AML-193 (cell line): Measurements from ENCODE around the gene SLC9A2.

Source experiments
- DNase-seq, 2 experiments: peaks; one replicate each; lab custom pipeline; 2025; lab: John Stamatoyannopoulos, UW

SLC9A2 gene

GRCh38 chr2:102735416-102736109 lies 116.2 kb downstream of the SLC9A2 start:
- no peak for DNase-seq

- peak in 1 of 2 experiments; percentile 23 for DNase-seq
These were observed 116.7 kb downstream of the SLC9A2 start for GRCh38 chr2:102736110-102736409.

DNA sequence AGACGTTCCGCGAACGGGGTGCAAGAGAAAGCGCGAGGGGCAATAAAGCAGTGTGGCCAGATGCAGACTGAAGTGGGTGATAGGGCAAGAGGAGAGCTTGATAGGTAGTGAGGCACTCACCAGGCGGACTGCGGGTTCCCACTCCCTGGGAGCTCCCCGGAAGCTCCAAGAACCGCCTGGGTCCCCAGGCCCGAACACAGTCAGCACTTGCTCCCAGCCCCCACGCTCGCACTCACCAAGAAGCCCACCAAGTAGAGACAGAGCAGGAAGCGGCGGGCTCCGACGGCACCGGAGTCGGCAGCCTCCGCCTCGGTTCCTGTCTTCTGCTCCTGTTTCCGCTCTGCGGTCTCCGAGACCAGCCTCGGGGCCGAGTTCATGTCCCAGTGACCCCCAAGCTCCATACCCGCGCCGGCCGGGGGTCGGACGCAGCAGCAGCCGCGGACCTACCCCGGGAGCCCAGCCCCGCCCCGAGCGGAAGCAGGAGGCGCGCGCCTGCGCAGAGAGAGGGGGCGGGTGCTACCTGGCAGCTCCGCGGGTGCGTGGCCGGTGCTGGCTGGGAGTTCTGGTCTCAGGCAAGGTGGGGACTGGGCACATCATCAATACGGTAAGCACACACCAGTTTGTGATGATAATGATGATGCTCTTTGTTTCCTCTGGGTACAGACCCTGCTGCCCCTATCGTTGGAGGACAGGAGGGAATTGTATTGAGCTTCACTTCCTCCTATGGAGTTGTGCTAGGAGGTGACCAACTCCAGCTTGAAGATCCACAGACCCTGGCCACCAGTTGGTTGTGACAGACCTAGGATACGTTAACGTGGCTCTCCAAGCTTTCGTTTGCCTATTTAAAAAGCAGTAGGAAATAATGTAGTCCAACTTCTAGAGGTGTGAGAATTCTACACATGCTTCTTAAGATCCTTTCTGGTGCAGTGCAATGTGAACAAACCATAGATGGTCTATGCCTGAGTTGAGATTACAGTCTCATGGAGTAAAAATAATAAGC lies 117.4 kb downstream of the SLC9A2 start:
- DNase-seq: peak; percentile 45 to 61

GRCh38 chr2:102737431-102737830 lies 118.1 kb downstream of the SLC9A2 start:
- no peak for DNase-seq

DNA sequence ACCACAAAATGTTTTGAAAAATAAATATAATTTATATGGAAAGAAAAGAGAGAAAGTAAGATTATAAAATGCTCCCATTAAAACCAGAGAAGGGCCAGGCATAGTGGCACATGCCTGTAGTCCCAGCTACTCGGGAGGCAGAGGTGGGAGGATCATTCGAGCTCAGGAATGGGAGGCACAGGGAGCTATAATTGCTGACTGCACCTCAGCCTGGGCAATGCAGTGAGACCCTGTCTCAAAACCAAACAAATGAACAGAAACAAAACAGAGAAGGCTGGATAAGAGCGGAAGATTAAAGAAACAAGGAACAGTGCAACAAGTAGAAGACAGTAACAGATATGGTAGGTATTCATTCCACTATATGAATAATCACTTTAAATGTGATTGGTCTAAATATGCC lies 123.9 kb downstream of the SLC9A2 start:
- no peak for DNase-seq

- no peak for DNase-seq
These were observed 128.8 kb downstream of the SLC9A2 start for GRCh38 chr2:102748107-102748506.

DNA sequence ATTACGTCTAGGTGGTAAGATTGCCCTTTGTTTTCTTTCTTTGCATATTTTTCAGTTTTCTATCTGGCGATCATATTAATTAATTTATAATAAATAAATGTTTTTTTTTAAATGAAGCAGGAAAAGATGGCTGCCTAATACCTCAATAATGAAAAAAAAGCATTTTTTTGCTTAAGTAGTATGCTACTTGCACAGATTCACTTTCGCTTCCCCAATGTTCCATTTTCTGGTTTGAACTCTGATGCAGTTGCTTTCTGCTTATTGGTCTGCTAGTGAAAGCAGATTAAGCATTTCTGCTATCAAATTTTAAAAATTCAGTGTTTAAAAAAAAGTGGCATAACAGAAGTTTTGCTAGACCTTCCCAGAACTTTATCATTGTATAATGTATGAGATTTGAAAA lies 130.6 kb downstream of the SLC9A2 start:
- no peak for DNase-seq

DNA sequence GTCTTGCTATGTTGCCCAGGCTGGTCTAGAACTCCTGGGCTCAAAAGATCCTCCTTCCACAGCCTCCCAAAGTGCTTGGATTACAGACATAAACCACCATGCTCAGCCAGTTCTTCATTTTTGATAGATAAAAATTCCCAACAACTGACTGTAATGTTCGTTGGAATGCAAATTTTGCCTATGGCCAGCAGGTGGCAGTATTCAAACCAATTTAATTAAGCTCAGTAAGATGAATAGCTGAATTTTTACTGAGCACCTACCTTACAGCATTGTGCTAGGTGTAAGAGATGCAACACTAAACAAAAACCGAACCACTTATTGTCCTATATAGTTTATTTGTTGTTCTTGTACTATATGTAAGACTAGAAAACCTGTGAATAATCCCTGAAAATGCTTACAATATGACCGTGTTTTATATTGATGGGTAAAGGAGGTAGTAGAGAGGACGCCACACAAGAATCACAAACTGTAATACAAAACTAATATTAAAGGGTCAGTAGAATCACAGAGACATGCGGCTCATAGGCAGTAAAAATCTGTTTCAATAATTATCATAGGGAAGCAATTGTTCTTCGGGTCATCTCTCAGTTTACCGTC lies 134.3 kb downstream of the SLC9A2 start:
- peak; percentile 60 to 63 for DNase-seq

- no peak for DNase-seq
These were observed 135.2 kb downstream of the SLC9A2 start for GRCh38 chr2:102754456-102755145.

DNA sequence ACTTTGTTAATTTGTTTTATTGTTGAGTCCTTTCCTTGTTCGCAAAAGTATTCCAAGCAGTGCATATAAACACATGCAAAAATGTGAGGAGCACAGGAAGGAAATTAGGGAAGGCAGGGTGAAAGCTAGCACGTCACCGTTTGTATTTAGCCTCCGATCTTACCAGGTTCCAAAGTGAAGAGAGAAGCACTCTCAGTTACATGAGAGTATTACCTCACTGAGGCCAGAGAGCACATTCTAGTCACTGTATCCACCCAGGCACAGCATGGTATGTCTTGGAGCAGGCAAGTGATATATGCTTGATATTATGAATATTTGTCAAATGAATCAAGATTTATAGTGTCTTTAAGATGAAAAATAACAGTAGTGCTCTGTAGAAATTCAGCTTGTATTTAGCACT lies 135.9 kb downstream of the SLC9A2 start:
- no peak for DNase-seq

DNA sequence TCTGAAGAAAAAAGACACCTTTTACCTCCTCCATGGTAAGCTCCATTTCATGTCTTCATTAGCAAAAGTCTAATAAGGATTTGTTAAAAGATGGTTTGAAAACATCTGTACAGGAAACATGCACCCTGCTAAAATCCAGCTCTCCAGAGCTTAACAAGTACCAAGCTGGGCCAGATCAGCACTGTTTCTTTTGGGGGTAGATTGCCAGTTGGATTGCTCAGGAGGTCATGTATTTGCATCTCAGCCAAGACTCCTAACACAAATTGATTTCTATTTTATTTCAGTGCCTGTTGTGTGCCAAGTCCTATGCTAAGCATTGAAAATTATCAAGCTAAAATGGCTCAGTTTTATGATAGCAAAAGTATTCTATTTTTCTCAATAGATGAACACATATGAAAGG lies 139.1 kb downstream of the SLC9A2 start:
- no peak for DNase-seq
